ENCODE results near the gene SUPT7L.
"Not testable (repeated sequence)": the region's sequence is repeated elsewhere in the genome, so short reads cannot be mapped to it uniquely, and the experiment has no call there.

Gene SUPT7L

GRCh38 chr2:27663285-27664153 lies at the start of gene SUPT7L, which contains the start of gene SLC4A1AP:
Gene SUPT7L (minus strand): TSS chr2:27663614. CDS start chr2:27662192, 1,422 bp downstream.
Gene SLC4A1AP (plus strand): TSS chr2:27663889. CDS start chr2:27663915, 26 bp downstream.
- DNase-seq, result peak; percentile 92

DNA sequence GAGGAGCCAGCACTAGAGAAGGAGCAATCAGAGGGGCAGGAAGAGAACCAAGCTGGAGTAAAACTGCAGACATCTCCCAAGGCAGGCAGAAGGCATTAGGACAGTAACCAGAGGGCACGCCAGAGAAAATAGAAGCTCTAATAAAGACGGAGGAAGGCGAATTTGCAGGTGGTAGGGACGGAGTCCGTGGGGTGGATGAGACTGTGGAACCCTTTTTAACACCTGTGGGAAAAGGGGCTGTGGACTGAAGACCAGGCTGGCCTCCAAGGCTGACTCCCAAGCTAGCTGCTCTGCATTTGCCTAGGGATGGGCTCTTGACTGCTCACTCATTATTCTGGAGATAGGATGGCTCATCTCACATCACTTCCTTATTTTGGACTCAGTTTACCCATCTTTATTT lies 49.8 kb upstream of the SUPT7L start:
- DNase-seq, result no peak

DNA sequence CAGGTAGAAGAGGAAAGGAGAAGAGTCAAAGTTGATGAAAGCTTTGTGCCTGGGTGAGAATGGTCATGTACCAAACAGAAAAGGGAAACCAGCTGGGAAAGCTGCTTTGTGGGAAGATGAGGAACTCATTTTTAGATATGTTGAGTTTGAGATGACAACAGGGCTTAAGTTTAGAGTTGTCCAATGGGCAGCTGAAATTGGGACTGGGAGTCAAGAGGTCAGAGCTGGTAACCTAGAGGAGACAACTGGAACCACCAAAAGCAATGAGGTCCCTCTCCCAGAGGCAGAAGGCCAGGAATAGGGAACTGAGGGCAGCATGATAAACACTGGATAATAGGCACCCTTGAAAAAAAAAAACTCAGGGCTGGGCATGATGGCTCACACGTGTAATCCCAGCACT lies 49.1 kb upstream of the SUPT7L start:
- DNase-seq, result no peak

DNA sequence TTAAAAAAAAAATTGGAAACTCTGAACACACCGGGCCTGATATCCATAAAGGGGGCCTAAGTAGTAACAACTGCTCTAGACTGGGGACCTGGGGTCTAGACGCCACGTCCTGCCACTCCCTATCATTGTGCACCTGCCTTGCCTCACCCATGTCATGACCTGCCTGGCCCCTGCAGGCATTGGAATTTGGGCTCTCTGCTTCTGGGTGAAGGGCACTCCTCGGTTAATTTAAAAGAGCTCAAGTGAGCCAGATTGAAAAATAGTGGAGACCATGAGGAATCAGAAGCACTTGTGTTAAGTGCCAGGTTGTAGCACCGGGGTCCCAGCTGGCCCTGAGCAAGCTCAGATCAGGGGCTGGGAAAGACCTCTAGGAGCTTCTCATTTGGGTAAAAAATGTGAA lies 48.4 kb upstream of the SUPT7L start:
- no peak for DNase-seq

DNA sequence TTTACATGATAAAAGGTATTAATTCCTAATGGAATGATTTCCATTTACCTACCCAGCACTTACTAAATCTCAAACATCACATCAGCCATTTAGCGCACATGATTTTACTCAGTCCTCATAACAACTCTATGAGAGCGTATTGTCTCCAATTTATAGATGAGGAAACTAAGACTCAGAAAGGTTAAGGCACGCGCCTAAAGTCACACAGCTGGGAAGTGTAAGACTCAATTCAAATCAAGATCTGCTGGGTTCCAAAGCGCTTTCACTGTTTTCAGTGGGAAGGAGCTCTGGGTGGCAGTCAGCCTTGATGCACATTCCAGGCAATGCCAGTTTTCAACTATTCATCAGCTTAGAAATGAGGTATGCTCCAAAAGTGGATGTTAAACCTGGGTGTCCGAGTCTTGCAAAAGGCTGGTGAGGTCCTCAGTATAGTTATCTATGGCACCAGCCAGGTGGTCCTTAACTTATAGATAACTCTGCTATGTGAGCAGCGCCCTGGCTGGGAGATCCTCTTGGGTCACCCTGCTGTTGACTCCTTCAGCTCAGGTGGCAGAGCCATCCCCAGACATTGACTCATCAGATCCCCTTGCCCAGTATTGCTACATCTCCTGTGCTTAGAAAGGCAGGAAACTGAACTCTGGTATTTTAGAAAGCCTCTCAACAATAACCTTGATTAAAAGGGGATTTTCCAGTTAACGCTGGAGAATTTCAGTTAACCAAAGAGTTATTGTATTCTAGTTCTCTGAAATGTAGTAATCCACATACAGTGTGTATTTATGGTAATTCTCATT lies 47.4 kb upstream of the SUPT7L start:
- no peak for DNase-seq

- DNase-seq, result no peak
Measured at GRCh38 chr2:27709960-27710575, 46.7 kb upstream of the SUPT7L start.

- no peak for DNase-seq
Measured at GRCh38 chr2:27709326-27709725, 45.9 kb upstream of the SUPT7L start.

DNA sequence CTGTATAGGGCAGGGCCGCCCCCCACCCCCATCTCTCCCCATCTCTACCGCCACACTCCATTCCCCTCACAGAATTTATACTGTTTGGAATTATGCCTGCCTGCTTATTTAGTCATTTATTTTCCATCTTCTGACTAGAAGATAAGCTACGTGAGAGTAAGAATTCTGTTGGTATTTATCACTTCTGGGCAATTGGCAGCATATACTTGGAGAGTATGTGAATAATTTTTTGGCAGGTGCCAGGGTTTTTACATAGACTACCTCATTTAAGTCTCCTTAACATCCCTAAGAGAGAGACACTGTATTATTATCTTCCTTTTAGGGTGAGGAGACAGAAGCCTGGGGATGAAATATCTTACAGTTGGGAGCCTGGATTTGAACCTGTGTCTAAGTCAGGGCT lies 45.3 kb upstream of the SUPT7L start:
- DNase-seq, result no peak

GRCh38 chr2:27708257-27708654 lies 44.8 kb upstream of the SUPT7L start:
- DNase-seq, result no peak

- no peak for DNase-seq
Measured at GRCh38 chr2:27707462-27708256, 44.2 kb upstream of the SUPT7L start.

DNA sequence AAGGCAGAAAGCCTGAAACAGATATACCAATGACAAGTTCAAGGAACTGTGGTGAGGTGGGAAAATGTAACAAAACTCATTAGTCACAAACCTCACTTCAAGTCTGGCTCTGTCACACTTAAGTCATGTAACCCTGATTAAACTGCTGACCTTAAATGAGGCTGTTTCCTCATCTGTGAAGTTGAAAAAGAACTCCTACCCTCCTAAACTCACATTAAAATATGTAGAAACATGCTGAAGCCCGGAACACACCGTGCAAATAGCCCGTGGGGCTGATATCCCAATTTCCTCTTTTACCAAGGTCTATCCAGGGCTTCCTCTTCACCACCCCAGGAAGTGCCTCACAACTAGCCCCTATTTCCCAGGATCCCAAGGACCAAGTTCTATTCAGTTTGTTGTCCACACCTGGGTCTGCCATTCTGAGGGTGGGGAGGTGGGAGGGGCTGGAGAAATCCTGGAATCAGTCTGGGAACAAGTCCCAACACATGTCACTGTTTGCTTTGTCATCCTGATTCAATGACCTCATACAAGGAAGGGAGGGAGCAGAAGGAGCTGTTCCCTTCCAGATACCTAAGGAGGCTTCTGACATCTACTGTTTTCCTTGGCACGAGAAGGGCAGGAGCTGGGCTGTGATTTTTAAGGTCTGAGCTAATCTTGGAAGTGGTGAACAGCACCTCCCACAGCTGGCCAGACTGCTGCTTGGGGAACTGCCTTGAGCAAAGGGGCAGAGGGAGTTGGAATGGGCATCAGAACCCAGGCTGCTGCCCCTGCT lies 42.6 kb upstream of the SUPT7L start:
- no peak for DNase-seq

DNA sequence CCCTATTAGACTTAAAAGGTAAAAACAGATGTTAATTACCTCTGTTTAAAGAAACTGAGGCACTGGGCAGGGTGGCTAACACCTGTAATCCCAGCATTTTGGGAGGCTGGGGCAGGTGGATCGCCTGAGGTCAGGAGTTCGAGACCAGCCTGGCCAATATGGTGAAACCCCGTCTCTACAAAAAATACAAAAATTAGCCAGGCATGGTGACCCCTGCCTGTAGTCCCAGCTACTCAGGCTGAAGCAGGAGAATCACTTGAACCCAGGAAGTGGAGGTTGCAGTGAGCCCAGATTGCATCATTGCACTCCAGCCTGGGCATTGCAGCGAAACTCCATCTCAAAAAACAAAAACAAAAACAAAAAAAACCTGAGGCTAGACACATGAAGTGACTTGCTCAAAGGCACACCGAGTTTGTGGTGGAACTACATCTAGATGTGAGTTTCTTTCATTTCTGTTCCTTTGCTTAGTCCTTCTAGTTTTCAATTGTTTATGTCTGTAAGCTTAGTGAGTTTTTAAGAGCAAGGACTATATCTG lies 41.0 kb upstream of the SUPT7L start:
- no peak for DNase-seq

DNA sequence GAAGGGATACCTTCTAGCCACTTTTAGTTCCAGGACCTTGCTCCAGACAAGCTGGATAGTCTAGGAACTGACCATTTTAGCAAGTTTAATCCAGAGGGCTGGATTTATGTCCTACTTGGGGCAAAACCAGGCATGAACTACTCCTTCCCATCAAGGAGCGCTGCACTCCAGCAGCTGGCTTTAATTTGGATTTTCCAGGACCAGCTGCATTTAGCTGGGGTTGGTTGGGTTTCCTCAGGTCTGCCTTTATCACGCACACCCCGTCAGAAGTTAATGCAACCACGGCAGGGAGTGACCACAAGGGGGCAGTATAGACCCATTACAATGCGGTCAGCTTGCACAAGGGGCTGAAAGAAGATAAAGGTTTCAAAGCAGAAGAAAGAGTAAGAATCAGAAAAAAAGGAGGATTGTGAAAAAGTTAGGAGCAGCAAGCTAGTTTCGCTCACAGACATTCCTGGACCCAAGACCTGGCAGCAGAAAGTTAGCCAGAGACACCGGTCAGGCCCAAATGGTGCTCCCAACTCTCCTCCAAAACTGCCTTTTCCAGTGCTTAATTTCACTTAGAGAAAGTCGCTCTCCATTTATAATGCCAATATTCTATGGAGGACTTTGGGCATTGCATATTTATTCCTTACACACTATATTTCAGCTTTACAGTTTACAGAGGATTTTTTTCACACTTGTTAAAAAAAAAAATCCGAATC lies 40.4 kb upstream of the SUPT7L start:
- peak; percentile 94 for DNase-seq

DNA sequence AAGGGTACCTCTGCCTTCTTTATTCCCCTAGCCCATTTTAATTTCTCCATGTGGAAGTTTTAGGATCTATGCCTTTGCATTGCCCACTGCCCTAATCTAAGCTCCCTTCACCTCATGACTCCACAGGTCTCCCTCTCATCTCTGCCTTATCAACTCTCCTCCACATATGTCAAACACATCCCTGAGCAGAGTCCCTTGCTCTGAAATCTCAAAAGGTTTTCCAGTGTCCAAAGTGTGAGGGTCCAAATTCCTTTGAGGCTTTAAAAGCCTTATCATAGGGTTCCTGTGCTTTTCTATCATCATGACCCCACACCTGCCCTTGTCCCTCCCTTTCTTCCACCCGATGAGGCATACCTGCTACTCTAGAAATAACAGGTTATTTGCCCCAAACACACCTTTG lies 38.9 kb upstream of the SUPT7L start:
- no peak for DNase-seq

DNA sequence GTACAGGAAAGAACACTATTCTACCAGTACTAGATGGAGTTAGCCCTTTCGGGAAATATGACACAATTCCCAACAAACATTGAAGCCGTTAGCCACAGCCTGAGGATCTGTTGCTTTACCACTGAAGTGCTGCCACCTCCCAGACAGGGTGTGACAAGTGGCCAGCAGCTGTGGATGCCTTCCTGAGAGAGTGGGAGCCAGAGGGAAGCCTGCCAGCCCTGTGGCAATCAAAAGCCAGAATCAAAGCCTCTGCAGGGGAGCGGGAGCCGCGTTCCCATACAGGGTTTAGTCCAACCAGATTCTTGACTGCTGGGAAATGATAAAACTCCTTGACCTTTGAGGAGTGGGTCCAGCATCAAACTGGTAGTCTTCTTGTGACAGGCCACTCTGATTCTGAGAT lies 38.3 kb upstream of the SUPT7L start:
- no peak for DNase-seq

- DNase-seq, result no peak
Measured at GRCh38 chr2:27697660-27698059, 34.2 kb upstream of the SUPT7L start.

DNA sequence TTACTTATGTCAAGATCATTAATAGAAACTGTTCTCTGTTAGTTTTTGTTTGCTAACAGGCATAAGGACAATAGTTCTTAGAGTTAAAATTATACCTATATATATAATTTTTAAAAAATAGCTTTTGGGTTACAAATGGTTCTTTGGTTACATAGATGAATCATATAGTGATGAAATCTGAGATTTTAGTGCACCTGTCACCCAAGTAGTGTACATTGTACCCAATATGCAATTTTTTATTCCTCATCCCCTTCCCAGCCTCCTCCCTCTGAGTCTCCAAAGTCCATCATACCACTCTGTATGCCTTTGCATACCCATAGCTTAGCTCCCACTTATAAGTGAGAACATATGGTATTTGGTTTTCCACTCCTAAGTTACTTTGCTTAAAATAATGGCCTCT lies 26.6 kb upstream of the SUPT7L start:
- no peak for DNase-seq

- DNase-seq, result no peak
Measured at GRCh38 chr2:27689424-27689823, 26.0 kb upstream of the SUPT7L start.

GRCh38 chr2:27687232-27687631 lies 23.8 kb upstream of the SUPT7L start:
- DNase-seq, result no peak

DNA sequence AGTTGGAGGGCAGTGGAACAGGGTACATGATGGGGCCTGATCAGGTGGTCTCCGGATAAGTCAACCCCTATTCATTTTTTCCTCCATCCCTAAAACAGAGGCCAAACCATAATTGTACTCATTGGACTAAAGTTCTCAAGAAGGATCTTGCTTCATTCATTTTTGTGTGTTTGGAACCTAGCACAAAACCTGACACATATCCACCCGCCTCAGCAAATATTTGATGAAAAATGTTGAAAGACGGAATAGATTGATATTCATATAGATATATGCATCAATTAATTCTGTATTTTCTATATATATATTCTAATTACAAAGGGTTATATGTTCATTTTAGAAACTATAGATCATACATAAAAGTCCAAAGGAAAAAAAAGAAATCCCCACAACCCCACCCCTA lies 22.2 kb upstream of the SUPT7L start:
- DNase-seq, result no peak

DNA sequence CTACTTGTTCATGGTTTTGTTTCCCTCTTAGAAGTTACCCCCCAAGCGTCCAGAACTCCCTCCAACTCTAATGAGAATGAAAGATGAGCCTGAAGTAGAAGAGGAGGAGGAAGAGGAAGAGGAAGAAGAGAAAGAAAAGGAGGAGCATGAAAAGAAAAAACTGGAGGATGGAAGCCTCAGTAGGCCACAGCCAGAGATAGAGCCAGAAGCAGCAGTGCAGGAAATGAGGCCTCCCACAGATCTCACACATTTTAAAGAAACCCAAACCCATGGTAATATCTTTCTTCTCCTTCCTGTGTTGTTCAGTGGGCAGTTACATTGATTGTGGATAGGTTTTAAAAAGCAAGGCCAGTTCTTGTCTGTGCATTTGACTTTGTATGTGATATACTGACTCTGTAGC lies 21.6 kb upstream of the SUPT7L start:
- not testable (repeated sequence) for DNase-seq
